Measurements from ENCODE around the gene CENPC.
"Not testable (repeated sequence)": the region's sequence is repeated elsewhere in the genome, so short reads cannot be mapped to it uniquely, and the experiment has no call there.

CENPC gene

GRCh38 chr4:67466751-67467150, 78.6 kb downstream of the CENPC start:
- DNase-seq = no peak

GRCh38 chr4:67465763-67466052, 79.6 kb downstream of the CENPC start:
- no peak for DNase-seq

- no peak for DNase-seq
Measured at GRCh38 chr4:67465032-67465762, 80.1 kb downstream of the CENPC start.

GRCh38 chr4:67460574-67460973, 84.7 kb downstream of the CENPC start:
- no peak for DNase-seq

- DNase-seq = no peak
Measured at GRCh38 chr4:67459164-67459563, 86.1 kb downstream of the CENPC start.

GRCh38 chr4:67456577-67457196, 88.6 kb downstream of the CENPC start:
- no peak for DNase-seq

- not testable (repeated sequence) for DNase-seq
Measured at GRCh38 chr4:67452846-67453205, 92.5 kb downstream of the CENPC start.

GRCh38 chr4:67452100-67452845, 93.0 kb downstream of the CENPC start:
- DNase-seq = no peak

GRCh38 chr4:67451464-67451863, 93.8 kb downstream of the CENPC start:
- no peak for DNase-seq

- no peak for DNase-seq
Measured at GRCh38 chr4:67448621-67449020, 96.7 kb downstream of the CENPC start.

GRCh38 chr4:67447873-67448272, 97.4 kb downstream of the CENPC start:
- DNase-seq = no peak

GRCh38 chr4:67446811-67447210, 98.5 kb downstream of the CENPC start:
- DNase-seq = no peak

- not testable (repeated sequence) for DNase-seq
Measured at GRCh38 chr4:67445881-67446280, 99.4 kb downstream of the CENPC start.

- DNase-seq = no peak
Measured at GRCh38 chr4:67438975-67439374, 106.3 kb downstream of the CENPC start.

GRCh38 chr4:67437974-67438713, 107.2 kb downstream of the CENPC start:
- DNase-seq = no peak

- no peak for DNase-seq
Measured at GRCh38 chr4:67436742-67437141, 108.6 kb downstream of the CENPC start.

GRCh38 chr4:67430989-67431388, 114.3 kb downstream of the CENPC start:
- DNase-seq = no peak

- no peak for DNase-seq
Measured at GRCh38 chr4:67428819-67429218, 116.5 kb downstream of the CENPC start.

Data from NCI-H2171 treated with DMSO at 0.1 percent for 48 hours (cell line).